Stimulated activated CD4-positive, alpha-beta T cell treated with anti-CD3 and anti-CD28 coated beads, Interleukin-4, amount 100 ng/mL, for 48 hours (primary cell): Measurements from ENCODE around the gene ANTXR1.
"Not testable (repeated sequence)": the region's sequence is repeated elsewhere in the genome, so short reads cannot be mapped to it uniquely, and the experiment has no call there.

Source experiments
- DNase-seq, 2 donors: peaks; one replicate each; pipeline ENCODE4 v3.0.0-alpha.2; 2020; ENCODE audit warnings: low read depth in 2 of 2

The ANTXR1 gene

GRCh38 chr2:69235835-69236234, 222.9 kb downstream of the ANTXR1 start:
- not testable (repeated sequence) for DNase-seq

- DNase-seq: no peak
Measured at GRCh38 chr2:69237070-69237670, 224.2 kb downstream of the ANTXR1 start.

- no peak for DNase-seq
Measured at GRCh38 chr2:69238449-69239031, 225.6 kb downstream of the ANTXR1 start.

- DNase-seq: no peak
Measured at GRCh38 chr2:69241093-69241492, 228.1 kb downstream of the ANTXR1 start.

- DNase-seq: no peak
Measured at GRCh38 chr2:69241664-69242514, 228.9 kb downstream of the ANTXR1 start.

- no peak for DNase-seq
Measured at GRCh38 chr2:69242651-69243051, 229.7 kb downstream of the ANTXR1 start.

GRCh38 chr2:69243652-69244051, 230.7 kb downstream of the ANTXR1 start:
- no peak for DNase-seq

GRCh38 chr2:69244882-69245281, 231.9 kb downstream of the ANTXR1 start:
- DNase-seq: no peak

- DNase-seq: no peak
Measured at GRCh38 chr2:69247583-69247982, 234.6 kb downstream of the ANTXR1 start.

- DNase-seq: no peak
Measured at GRCh38 chr2:69248232-69248631, 235.3 kb downstream of the ANTXR1 start.

GRCh38 chr2:69250981-69251380, 238.0 kb downstream of the ANTXR1 start:
- no peak for DNase-seq

GRCh38 chr2:69251943-69252342, 239.0 kb downstream of the ANTXR1 start:
- DNase-seq: no peak

- DNase-seq: no peak
Measured at GRCh38 chr2:69253112-69253511, 240.1 kb downstream of the ANTXR1 start.

- no peak for DNase-seq
Measured at GRCh38 chr2:69253611-69254301, 240.8 kb downstream of the ANTXR1 start.

GRCh38 chr2:69255760-69256159, 242.8 kb downstream of the ANTXR1 start:
- no peak for DNase-seq

GRCh38 chr2:69259994-69260591, 247.1 kb downstream of the ANTXR1 start:
- DNase-seq: not testable (repeated sequence)

- no peak for DNase-seq
Measured at GRCh38 chr2:69260666-69261065, 247.7 kb downstream of the ANTXR1 start.

GRCh38 chr2:69269330-69269729, 256.4 kb downstream of the ANTXR1 start:
- no peak for DNase-seq

GRCh38 chr2:69271831-69272257, 258.9 kb downstream of the ANTXR1 start:
- DNase-seq: no peak

- no peak for DNase-seq
Measured at GRCh38 chr2:69272803-69273471, 260.0 kb downstream of the ANTXR1 start.

GRCh38 chr2:69275490-69275889, 262.5 kb downstream of the ANTXR1 start:
- no peak for DNase-seq
